GM21619 (cell line): ENCODE results near the gene SYNE1.
"Not testable (repeated sequence)": the region's sequence is repeated elsewhere in the genome, so short reads cannot be mapped to it uniquely, and the experiment has no call there.

Experiments
- ATAC-seq: cut with Tn5 transposase; IDR thresholded peaks from one replicate; pipeline ENCODE4 v1.9.1; 2021; ENCODE audit not compliant: unreplicated experiment

SYNE1 gene

GRCh38 chr6:152078001-152078400 is 559.2 kb downstream of the SYNE1 start:
- ATAC-seq = no peak

GRCh38 chr6:152076242-152076641 is 560.9 kb downstream of the SYNE1 start:
- ATAC-seq = not testable (repeated sequence)

- no peak for ATAC-seq
Observed at GRCh38 chr6:152071843-152072242, 565.3 kb downstream of the SYNE1 start.
